Endothelial cell of umbilical vein (primary cell): ENCODE results near the gene COL8A1. TPM values are rescaled to one million over a fixed set of nuclear protein-coding genes. Genes with fewer than 3 reads are reported as not detected.

Experiments
- BruUV-seq: library from RNA; stranded (reverse); fragments of 400-500 nt; replicated peaks from 2 replicates; lab custom pipeline; 2021; lab: Mats Ljungman, UMichigan
- CTCF ChIA-PET: fragments of 300-600, 350-600 bp; sonication (Branson Sonifier 250); formaldehyde crosslinking; loops from one replicate; lab custom pipeline; 2021; ENCODE audit warnings: antibody characterized with exemption, inconsistent platforms; lab: Charles Lee
- POLR2A ChIA-PET: fragments of 300-600, 350-600 bp; sonication (Branson Sonifier 250); formaldehyde crosslinking; loops from one replicate; lab custom pipeline; 2021; ENCODE audit warnings: antibody characterized with exemption, inconsistent platforms; lab: Charles Lee
- DNase-seq: peaks from one replicate; pipeline ENCODE4 v3.0.0-alpha.2; 2011; ENCODE audit warnings: low read depth, low spot score
- FAIRE-seq: peaks from 2 replicates; lab custom pipeline; 2011; peaks lifted over from hg19 to GRCh38; lab: Jason Lieb, UNC
- H2AFZ ChIP-seq: 2 replicates; pipeline ENCODE4 v1.6.0; 2012; ENCODE audit warnings: low read depth, low read length, control low read depth, inconsistent platforms
- H3K27ac ChIP-seq: 2 replicates; pipeline ENCODE4 v1.5.1; 2011; ENCODE audit warnings: low read depth, mild to moderate bottlenecking, control low read depth, low read length, moderate library complexity; ENCODE audit not compliant: insufficient read depth
- H3K27me3 ChIP-seq, 2 experiments: 2 replicates each; pipeline versions ENCODE4 v1.6.0 to v1.6.1; 2011; ENCODE audit warnings: low read length in 2 of 2, mixed read lengths in 1 of 2; ENCODE audit not compliant: control insufficient read depth in 2 of 2, insufficient read depth in 2 of 2
- H3K36me3 ChIP-seq, 2 experiments: 2 replicates in 1 of 2; 3 replicates in 1 of 2; pipeline ENCODE4 v1.5.1; 2011; ENCODE audit warnings: low read length in 2 of 2, mild to moderate bottlenecking in 1 of 2, moderate library complexity in 1 of 2; ENCODE audit not compliant: control insufficient read depth in 2 of 2, insufficient read depth in 2 of 2; ENCODE audit errors: extremely low read depth in 1 of 2
- H3K4me1 ChIP-seq: 3 replicates; pipeline ENCODE4 v1.5.1; 2011; ENCODE audit warnings: mild to moderate bottlenecking, low read length; ENCODE audit not compliant: control insufficient read depth, insufficient read depth; ENCODE audit errors: extremely low read depth
- H3K4me2 ChIP-seq: 2 replicates; pipeline ENCODE4 v1.6.1; 2011; ENCODE audit warnings: low read length, control low read depth, mixed read lengths; ENCODE audit not compliant: insufficient read depth
- H3K4me3 ChIP-seq, 3 experiments: fragments of 200-600 bp in 1 of 3; sonication (generic), shearing (Covaris generic) in 1 of 3; replicated peaks in 1 of 3; 2 replicates each; pipeline ENCODE4 v1.5.1; 2011 to 2016; ENCODE audit warnings: control low read depth in 3 of 3, low read length in 3 of 3, mild to moderate bottlenecking in 2 of 3, inconsistent platforms in 1 of 3, low read depth in 1 of 3, moderate library complexity in 1 of 3; ENCODE audit not compliant: insufficient read depth in 1 of 3
- H3K79me2 ChIP-seq: 2 replicates; pipeline ENCODE4 v1.6.0; 2012; ENCODE audit warnings: low read length, inconsistent platforms; ENCODE audit not compliant: control insufficient read depth, insufficient read depth
- H3K9ac ChIP-seq: replicated peaks from 2 replicates; pipeline ENCODE3; 2011; ENCODE audit warnings: low read length, control low read depth; ENCODE audit not compliant: insufficient read depth; ENCODE audit errors: extremely low read depth
- H3K9me1 ChIP-seq: replicated peaks from 3 replicates; pipeline ENCODE4 v1.6.0; 2011; ENCODE audit warnings: mild to moderate bottlenecking, low read length; ENCODE audit not compliant: control insufficient read depth, insufficient read depth; ENCODE audit errors: extremely low read depth
- H3K9me3 ChIP-seq: replicated peaks from 2 replicates; pipeline ENCODE4 v1.5.1; 2012; ENCODE audit warnings: low read length, inconsistent platforms; ENCODE audit not compliant: control insufficient read depth, insufficient read depth
- H4K20me1 ChIP-seq: replicated peaks from 2 replicates; pipeline ENCODE3; 2011; ENCODE audit warnings: mild to moderate bottlenecking, low read length; ENCODE audit not compliant: control insufficient read depth, insufficient read depth; ENCODE audit errors: extremely low read depth
- CTCF ChIP-seq, 2 donors: IDR thresholded peaks; 1 replicate in 1 of 2; 2 replicates in 1 of 2; pipeline ENCODE4 v1.5.1; 2011; ENCODE audit warnings: low read length in 2 of 2, mild to moderate bottlenecking in 2 of 2, moderate library complexity in 2 of 2, control low read depth in 1 of 2, inconsistent platforms in 1 of 2, low read depth in 1 of 2; ENCODE audit not compliant: insufficient read depth in 1 of 2; ENCODE audit errors: extremely low read depth in 1 of 2
- EZH2 ChIP-seq: IDR thresholded peaks from 2 replicates; pipeline ENCODE4 v1.6.1; 2012; ENCODE audit warnings: borderline replicate concordance, low read depth, mild to moderate bottlenecking, moderate library complexity, low read length, inconsistent platforms; ENCODE audit not compliant: severe bottlenecking
- FOS ChIP-seq: IDR thresholded peaks from 2 replicates; pipeline ENCODE4 v1.6.1; 2011; ENCODE audit warnings: mild to moderate bottlenecking, low read length, moderate library complexity, borderline replicate concordance; ENCODE audit not compliant: insufficient read depth
- GATA2 ChIP-seq: IDR thresholded peaks from 2 replicates; pipeline ENCODE4 v1.7.0; 2011; ENCODE audit warnings: low read depth, mild to moderate bottlenecking, moderate library complexity, mixed read lengths, low read length; ENCODE audit not compliant: insufficient read length, insufficient read depth
- JUN ChIP-seq: IDR thresholded peaks from 2 replicates; pipeline ENCODE4 v1.6.1; 2011; ENCODE audit warnings: borderline replicate concordance, low read depth; ENCODE audit not compliant: insufficient read length, insufficient read depth
- MYC ChIP-seq: IDR thresholded peaks from one replicate; pipeline ENCODE4 v1.6.1; 2011; ENCODE audit warnings: mild to moderate bottlenecking, low read depth, low read length
- POLR2A ChIP-seq: IDR thresholded peaks from 2 replicates; pipeline ENCODE4 v1.6.1; 2012; ENCODE audit warnings: low read depth, mild to moderate bottlenecking, control low read depth, low read length
- POLR2AphosphoS5 ChIP-seq: IDR thresholded peaks from 2 replicates; pipeline ENCODE4 v1.6.1; 2012; ENCODE audit warnings: low read depth, mild to moderate bottlenecking, control low read depth, low read length, moderate library complexity; ENCODE audit not compliant: insufficient read depth
- dilution Hi-C: fragments of 300-500 bp; cut with MboI; formaldehyde crosslinking; loops from one replicate; pipeline ENCODE4 v1.15.0; 2019; ENCODE audit warnings: low sequenced_read_pairs; ENCODE audit not compliant: extremely low pct_ligation_motif_present
- intact Hi-C: fragments of 100-400 bp; cut with micrococcal nuclease; formaldehyde crosslinking; loops from one replicate; pipeline ENCODE4 v1.10.0; 2022
- polyA plus RNA-seq, 4 experiments: library from polyadenylated mRNA; depleted of rRNA in 3 of 4; stranded (reverse) in 3 of 4; unstranded in 1 of 4; fragments of >200 nt; gene quantifications; 2 replicates each; pipeline versions ENCODE4 v1.2.1 to v1.2.3, GENCODE V29; 2011 to 2012; ENCODE audit warnings: missing spikeins in 1 of 4
- total RNA-seq: library from RNA; stranded (reverse); gene quantifications from 2 replicates; pipeline ENCODE4 v1.2.3, GENCODE V29; 2021
- TF ChIP-seq, protein P1 (sequence below): IDR thresholded peaks from 2 replicates; pipeline ENCODE4 v1.6.1; 2011; ENCODE audit not compliant: insufficient read depth, insufficient read length

The COL8A1 gene
- total and polyA plus RNA-seq, 2 donors (not counting 3 experiments of a cell fraction or from before 2014, with no cell fraction given) = 358 to 634 TPM

GRCh38 chr3:99777708-99778107 lies 139.3 kb downstream of the COL8A1 start:
- H3K9me1 ChIP-seq = no peaks in the 10 kb centered on the region
- no peaks in the 10 kb centered on the region for H3K27me3 ChIP-seq
- no peak overlapping the region for H3K9ac ChIP-seq
- H4K20me1 ChIP-seq = no peaks in the 10 kb centered on the region
- no peak overlapping the region for H3K4me2 ChIP-seq
- no peak overlapping the region for H3K27ac ChIP-seq
- intact Hi-C loops (no loop called here), dilution Hi-C loops (no loop called here)
- BruUV-seq = no TSS peak
- no peaks in the 10 kb centered on the region for H3K9me3 ChIP-seq
- H3K79me2 ChIP-seq = no peaks in the 10 kb centered on the region
- peaks cover 7% of the 10 kb centered on the region for H3K4me1 ChIP-seq
- H2AFZ ChIP-seq = no peak overlapping the region
- CTCF ChIA-PET = interaction anchor here (1.7 to 2.9 kb wide), 2 partner anchors 10 to 12 kb away, joined by 5 to 9 read pairs; no protein-coding TSS in a partner anchor
- FAIRE-seq (no peak), DNase-seq (no peak)
- TF ChIP-seq CTCF (IDR thresholded peaks at IDR 0.05; ENCODE audit: extremely low read depth in 1 of 2, insufficient read depth in 1 of 2, low read depth in 1 of 2, low read length in 2 of 2) = no peak
- TF ChIP-seq POLR2A = no peak
- no peak for TF ChIP-seq GATA2
- no peak for TF ChIP-seq MYC
- no peak for TF ChIP-seq FOS
- TF ChIP-seq JUN = no peak
- no peak for TF ChIP-seq POLR2AphosphoS5
- TF ChIP-seq, protein P1, sequence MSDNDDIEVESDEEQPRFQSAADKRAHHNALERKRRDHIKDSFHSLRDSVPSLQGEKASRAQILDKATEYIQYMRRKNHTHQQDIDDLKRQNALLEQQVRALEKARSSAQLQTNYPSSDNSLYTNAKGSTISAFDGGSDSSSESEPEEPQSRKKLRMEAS = no peak
- no peak for TF ChIP-seq EZH2
- H3K36me3 ChIP-seq = peaks cover 5 to 15% of the 10 kb centered on the region in 2 experiments
- POLR2A ChIA-PET = no interaction called here
- H3K4me3 ChIP-seq = no peak overlapping the region
